Brain microvascular endothelial cell (primary cell): Measurements from ENCODE around the gene RBM12.

Experiments used
- DNase-seq: peaks from one replicate; pipeline ENCODE4 v3.0.0-alpha.2; 2020
- H3K27ac ChIP-seq: fragments of 250-450 bp; sonication (Bioruptor Pico); 2 replicates; pipeline ENCODE4 v1.5.1; 2020; ENCODE audit warnings: mild to moderate bottlenecking, moderate library complexity
- H3K27me3 ChIP-seq: fragments of 250-450 bp; sonication (Bioruptor Pico); replicated peaks from 2 replicates; pipeline ENCODE4 v1.5.1; 2020; ENCODE audit warnings: mild to moderate bottlenecking
- H3K36me3 ChIP-seq: fragments of 250-450 bp; sonication (Bioruptor Pico); replicated peaks from 2 replicates; pipeline ENCODE4 v1.5.1; 2020; ENCODE audit warnings: mild to moderate bottlenecking
- H3K4me3 ChIP-seq: 2 replicates; pipeline ENCODE4 v1.5.1; 2011; ENCODE audit warnings: low read depth, mild to moderate bottlenecking, control low read depth, low read length, moderate library complexity
- CTCF ChIP-seq: IDR thresholded peaks from 2 replicates; pipeline ENCODE4 v1.5.1; 2011; ENCODE audit warnings: low read depth, mild to moderate bottlenecking, moderate library complexity, low read length, control low read depth, inconsistent platforms; ENCODE audit errors: missing control alignments
- in situ Hi-C: cut with HindIII; loops from 2 replicates; pipeline ENCODE4 v1.10.0; 2017; ENCODE audit warnings: low sequenced_read_pairs, low pct_ligation_motif_present

Gene RBM12

GRCh38 chr20:35681960-35682359 is 17.3 kb upstream of the RBM12 start:
- DNase-seq: no peak
- Histone ChIP-seq H3K27me3 (no peaks in the 10 kb centered on the region), H3K36me3 (peaks cover 4% of the 10 kb centered on the region), H3K27ac (no peak overlapping the region), H3K4me3 (no peak overlapping the region)
- in situ Hi-C loops: no loop called here
- no peak for TF ChIP-seq CTCF

GRCh38 chr20:35680452-35681183 is 15.9 kb upstream of the RBM12 start:
- Histone ChIP-seq H3K4me3 (no peak overlapping the region), H3K27ac (no peak overlapping the region), H3K36me3 (peaks cover 4% of the 10 kb centered on the region), H3K27me3 (no peaks in the 10 kb centered on the region)
- TF ChIP-seq CTCF: no peak
- no peak for DNase-seq
- in situ Hi-C loops: no loop called here

GRCh38 chr20:35674921-35675320 is 10.2 kb upstream of the RBM12 start:
- H3K27me3 ChIP-seq: no peaks in the 10 kb centered on the region
- no peak for TF ChIP-seq CTCF
- H3K36me3 ChIP-seq: peaks cover 27% of the 10 kb centered on the region
- DNase-seq: no peak
- H3K27ac ChIP-seq: no peak overlapping the region
- no peak overlapping the region for H3K4me3 ChIP-seq
- in situ Hi-C loops: no loop called here

GRCh38 chr20:35673884-35674283 is 9.2 kb upstream of the RBM12 start:
- in situ Hi-C loops: no loop called here
- H3K4me3 ChIP-seq: no peak overlapping the region
- H3K36me3 ChIP-seq: peaks cover 36% of the 10 kb centered on the region
- DNase-seq: no peak
- TF ChIP-seq CTCF: no peak
- H3K27me3 ChIP-seq: no peaks in the 10 kb centered on the region
- H3K27ac ChIP-seq: no peak overlapping the region

GRCh38 chr20:35669681-35670080 is 5.0 kb upstream of the RBM12 start:
- TF ChIP-seq CTCF: no peak
- no peak for DNase-seq
- Histone ChIP-seq H3K27ac (no peak overlapping the region), H3K27me3 (no peaks in the 10 kb centered on the region), H3K4me3 (no peak overlapping the region), H3K36me3 (peaks cover 34% of the 10 kb centered on the region)
- in situ Hi-C loops: no loop called here

GRCh38 chr20:35669221-35669620 is 4.5 kb upstream of the RBM12 start:
- TF ChIP-seq CTCF: no peak
- H3K27ac ChIP-seq: no peak overlapping the region
- no peak overlapping the region for H3K4me3 ChIP-seq
- H3K36me3 ChIP-seq: peaks cover 30% of the 10 kb centered on the region
- H3K27me3 ChIP-seq: no peaks in the 10 kb centered on the region
- no peak for DNase-seq
- in situ Hi-C loops: no loop called here
